SK-N-SH (cell line): ENCODE data around the gene SLC46A2. TPM values are rescaled to one million over a fixed set of nuclear protein-coding genes. Genes with fewer than 3 reads are reported as not detected.

Source experiments
- CTCF ChIA-PET: fragments of 300-600, 350-600 bp; formaldehyde crosslinking; extraction: SDS; loops from one replicate; lab custom pipeline; 2021; lab: Yijun Ruan, JAX
- POLR2A ChIA-PET: fragments of 350-600 bp; sonication (Branson Sonifier 250); formaldehyde crosslinking; extraction: SDS; loops from one replicate; lab custom pipeline; 2020; ENCODE audit warnings: antibody characterized with exemption, inconsistent platforms; lab: Yijun Ruan, JAX
- DNase-seq: peaks from one replicate; pipeline ENCODE4 v3.0.0; 2012
- H2AFZ ChIP-seq: fragments of 200-600 bp; sonication (generic); 2 replicates; pipeline ENCODE4 v1.8.1; 2016; ENCODE audit warnings: antibody characterized with exemption, mild to moderate bottlenecking, low read depth
- H3F3A ChIP-seq: fragments of 200-600 bp; sonication (generic); replicated peaks from 2 replicates; pipeline ENCODE3; 2016; ENCODE audit warnings: antibody characterized with exemption, mild to moderate bottlenecking; ENCODE audit not compliant: insufficient read depth
- H3K27ac ChIP-seq, 2 experiments: fragments of 200-500 bp in 1 of 2; fragments of 200-600 bp in 1 of 2; sonication (Bioruptor generic) in 1 of 2; sonication (generic), shearing (Covaris generic) in 1 of 2; 2 replicates each; pipeline versions ENCODE4 v1.5.1 to v1.6.1; 2014 to 2016; ENCODE audit warnings: low read depth in 2 of 2, inconsistent platforms in 1 of 2, low read length in 1 of 2, mild to moderate bottlenecking in 1 of 2, mixed read lengths in 1 of 2
- H3K27me3 ChIP-seq: fragments of 200-600 bp; sonication (generic), shearing (Covaris generic); 2 replicates; pipeline ENCODE4 v1.6.1; 2016; ENCODE audit warnings: mixed run types; ENCODE audit not compliant: insufficient read depth
- H3K36me3 ChIP-seq, 2 experiments: fragments of 200-500 bp in 1 of 2; fragments of 200-600 bp in 1 of 2; sonication (Bioruptor generic) in 1 of 2; sonication (generic) in 1 of 2; replicated peaks in 1 of 2; 2 replicates each; pipeline versions ENCODE3 to v1.5.1; 2014 to 2016; ENCODE audit warnings: low read length in 1 of 2, mild to moderate bottlenecking in 1 of 2; ENCODE audit not compliant: insufficient read depth in 2 of 2, control insufficient read depth in 1 of 2
- H3K4me1 ChIP-seq, 2 experiments: fragments of 200-500 bp in 1 of 2; fragments of 200-600 bp in 1 of 2; sonication (Bioruptor generic) in 1 of 2; sonication (generic), shearing (Covaris generic) in 1 of 2; 2 replicates each; pipeline versions ENCODE4 v1.5.1 to v1.6.1; 2014 to 2016; ENCODE audit warnings: low read depth in 1 of 2, low read length in 1 of 2, mixed run types in 1 of 2; ENCODE audit not compliant: insufficient read depth in 2 of 2, control insufficient read depth in 1 of 2
- H3K4me2 ChIP-seq: fragments of 200-600 bp; sonication (generic), shearing (Covaris generic); 2 replicates; pipeline ENCODE4 v1.6.1; 2017; ENCODE audit warnings: mixed run types
- H3K4me3 ChIP-seq, 2 experiments: fragments of 200-500 bp in 1 of 2; fragments of 200-600 bp in 1 of 2; sonication (Bioruptor generic) in 1 of 2; sonication (generic), shearing (Covaris generic) in 1 of 2; 2 replicates each; pipeline versions ENCODE4 v1.5.1 to v1.8.1; 2014 to 2016; ENCODE audit warnings: low read depth in 2 of 2, inconsistent platforms in 1 of 2, low read length in 1 of 2, mild to moderate bottlenecking in 1 of 2, mixed read lengths in 1 of 2, moderate library complexity in 1 of 2
- H3K79me2 ChIP-seq: fragments of 200-600 bp; sonication (generic); 2 replicates; pipeline ENCODE4 v1.8.1; 2017; ENCODE audit warnings: mild to moderate bottlenecking; ENCODE audit not compliant: insufficient read depth
- H3K9ac ChIP-seq: fragments of 200-600 bp; sonication (generic); 2 replicates; pipeline ENCODE4 v1.6.1; 2017; ENCODE audit warnings: mixed run types
- H3K9me2 ChIP-seq: fragments of 200-600 bp; sonication (generic); 2 replicates; pipeline ENCODE4 v1.6.1; 2017; ENCODE audit warnings: mixed run types
- H3K9me3 ChIP-seq: fragments of 200-600 bp; sonication (generic); 2 replicates; pipeline ENCODE4 v1.6.1; 2017; ENCODE audit warnings: mixed run types, mild to moderate bottlenecking, moderate library complexity
- H4K20me1 ChIP-seq: fragments of 200-600 bp; sonication (generic); 2 replicates; pipeline ENCODE4 v1.6.1; 2017; ENCODE audit warnings: mild to moderate bottlenecking, mixed run types; ENCODE audit not compliant: insufficient read depth
- ELF1 ChIP-seq: IDR thresholded peaks from 2 replicates; pipeline ENCODE4 v1.4.0; 2012
- EZH2phosphoT487 ChIP-seq: fragments of 200-600 bp; sonication (generic); IDR thresholded peaks from 2 replicates; pipeline ENCODE4 v1.6.1; 2017; ENCODE audit warnings: low read depth, mixed run types, mild to moderate bottlenecking, antibody characterized with exemption, moderate library complexity, borderline replicate concordance
- FOXM1 ChIP-seq: IDR thresholded peaks from 2 replicates; pipeline ENCODE4 v1.4.0; 2012; ENCODE audit warnings: low read depth, mild to moderate bottlenecking
- IRF3 ChIP-seq: fragments of 150-350 bp; IDR thresholded peaks from 2 replicates; pipeline ENCODE4 v1.6.1; 2016; ENCODE audit warnings: mild to moderate bottlenecking, low read depth, low read length
- MXI1 ChIP-seq: IDR thresholded peaks from 2 replicates; pipeline ENCODE4 v1.6.1; 2012; ENCODE audit warnings: mild to moderate bottlenecking, low read depth, low read length, improper control_type of control experiment
- NFIC ChIP-seq: IDR thresholded peaks from 2 replicates; pipeline ENCODE4 v1.4.0; 2012; ENCODE audit warnings: borderline replicate concordance
- NRF1 ChIP-seq: IDR thresholded peaks from 2 replicates; pipeline ENCODE4 v1.6.1; 2012; ENCODE audit warnings: low read depth, mild to moderate bottlenecking, low read length
- PBX3 ChIP-seq: IDR thresholded peaks from 2 replicates; pipeline ENCODE4; 2012
- POLR2AphosphoS5 ChIP-seq: IDR thresholded peaks from 2 replicates; pipeline ENCODE4 v1.6.1; 2012; ENCODE audit warnings: low read depth, low read length
- RAD21 ChIP-seq: IDR thresholded peaks from 2 replicates; pipeline ENCODE4 v1.6.1; 2012; ENCODE audit warnings: mild to moderate bottlenecking, low read length
- RCOR1 ChIP-seq: fragments of 150-350 bp; IDR thresholded peaks from 2 replicates; pipeline ENCODE4 v1.6.1; 2017; ENCODE audit warnings: antibody characterized with exemption, low read length
- REST ChIP-seq: IDR thresholded peaks from 2 replicates; pipeline ENCODE4 v1.6.1; 2012; ENCODE audit warnings: mild to moderate bottlenecking, low read depth, low read length, moderate library complexity
- RFX5 ChIP-seq: IDR thresholded peaks from 2 replicates; pipeline ENCODE4 v1.6.1; 2012; ENCODE audit warnings: mild to moderate bottlenecking, improper control_type of control experiment, low read length
- SIN3A ChIP-seq: IDR thresholded peaks from 2 replicates; pipeline ENCODE4 v1.6.1; 2012; ENCODE audit warnings: low read depth, mild to moderate bottlenecking, low read length, moderate library complexity, borderline replicate concordance
- SMC3 ChIP-seq: IDR thresholded peaks from 2 replicates; pipeline ENCODE4 v1.6.1; 2012; ENCODE audit warnings: low read depth, low read length, improper control_type of control experiment
- TAF1 ChIP-seq: IDR thresholded peaks from 2 replicates; pipeline ENCODE4 v1.6.1; 2012; ENCODE audit warnings: low read depth, mild to moderate bottlenecking, low read length, moderate library complexity, borderline replicate concordance
- ZBTB33 ChIP-seq: IDR thresholded peaks from 2 replicates; pipeline ENCODE4 v1.4.0; 2012; ENCODE audit warnings: low read depth, borderline replicate concordance
- WGBS: methylation state at CpG from one replicate; pipeline ENCODE4 v1.1.6; 2017; ENCODE audit warnings: low lambda C conversion rate; 5-methylcytosine and 5-hydroxymethylcytosine counted together
- polyA plus RNA-seq, 3 experiments: library from polyadenylated mRNA; depleted of rRNA; stranded (reverse); fragments of >200 nt; gene quantifications; 2 replicates each; pipeline ENCODE4 v1.2.3, GENCODE V29; 2012

SLC46A2 gene
- polyA plus RNA-seq, 1 of the 3 experiments (the other 2 are of a cell fraction), result not detected

- no peaks in the 10 kb centered on the region for H3K79me2 ChIP-seq
- no peak overlapping the region for H3K27ac ChIP-seq
- no peak overlapping the region for H3K4me2 ChIP-seq
- H3K36me3 ChIP-seq, result no peaks in the 10 kb centered on the region
- no peaks in the 10 kb centered on the region for H3K27me3 ChIP-seq
- no peak for DNase-seq
- no peaks in the 10 kb centered on the region for H3K4me1 ChIP-seq
- no peaks in the 10 kb centered on the region for H3K9me2 ChIP-seq
- no peak overlapping the region for H3K9ac ChIP-seq
- H2AFZ ChIP-seq, result no peak overlapping the region
- TF ChIP-seq MXI1, result no peak
- H3K4me3 ChIP-seq, result no peak overlapping the region
- H3K9me3 ChIP-seq, result no peaks in the 10 kb centered on the region
- WGBS, result 78% methylated on average over 1 of the region's 1 CpG
- ChIA-PET CTCF (no interaction called here), POLR2A (no interaction called here)
- no peaks in the 10 kb centered on the region for H4K20me1 ChIP-seq
- no peaks in the 10 kb centered on the region for H3F3A ChIP-seq
Observed at GRCh38 chr9:112880650-112881049, 10.0 kb downstream of the SLC46A2 start.

GRCh38 chr9:112878752-112879151 lies 11.9 kb downstream of the SLC46A2 start:
- Histone ChIP-seq H3K79me2 (no peaks in the 10 kb centered on the region), H3F3A (no peaks in the 10 kb centered on the region), H3K4me3 (no peak overlapping the region), H2AFZ (no peak overlapping the region), H3K9ac (no peak overlapping the region), H3K27ac (no peak overlapping the region), H3K36me3 (no peaks in the 10 kb centered on the region), H3K4me2 (no peak overlapping the region), H3K27me3 (no peaks in the 10 kb centered on the region), H3K9me3 (no peaks in the 10 kb centered on the region), H3K9me2 (no peaks in the 10 kb centered on the region), H3K4me1 (no peaks in the 10 kb centered on the region), H4K20me1 (no peaks in the 10 kb centered on the region)
- WGBS, result 69% methylated on average over 2 of the region's 2 CpGs
- POLR2A ChIA-PET, result no interaction called here
- DNase-seq, result no peak
- TF ChIP-seq IRF3, result no peak
- no peak for TF ChIP-seq FOXM1
- no peak for TF ChIP-seq RAD21
- TF ChIP-seq REST, result no peak
- TF ChIP-seq SMC3, result no peak
- TF ChIP-seq TAF1, result no peak
- TF ChIP-seq SIN3A, result no peak
- no peak for TF ChIP-seq RCOR1
- TF ChIP-seq MXI1, result no peak
- TF ChIP-seq PBX3, result no peak
- no peak for TF ChIP-seq ELF1
- no peak for TF ChIP-seq ZBTB33
- no peak for TF ChIP-seq NFIC
- no peak for TF ChIP-seq POLR2AphosphoS5
- no peak for TF ChIP-seq RFX5
- TF ChIP-seq EZH2phosphoT487, result no peak
- TF ChIP-seq NRF1, result no peak
- CTCF ChIA-PET, result interaction anchor here (1.1 to 1.8 kb wide), 3 partner anchors 25 to 234 kb away, joined by 3 to 5 read pairs (median 5); no protein-coding TSS in a partner anchor
